PC-3 (cell line): ENCODE results near the gene CRABP2. TPM values are rescaled to one million over a fixed set of nuclear protein-coding genes. Genes with fewer than 3 reads are reported as not detected.
A peak's percentile ranks its signal among the peaks of the same experiment; 100 is the strongest.

ENCODE experiments used
- ATAC-seq: fragments of 200-7000 bp; cut with Tn5 transposase; 2 replicates; pipeline ENCODE4 v1.9.1; 2020; ENCODE audit warnings: mild to moderate bottlenecking, moderate library complexity
- BruUV-seq: library from RNA; stranded (reverse); fragments of 400-500 nt; replicated peaks from 2 replicates; lab custom pipeline; 2021; lab: Mats Ljungman, UMichigan
- CTCF ChIA-PET: fragments of 300-600 bp; sonication (Branson Sonifier 250); formaldehyde crosslinking; loops from one replicate; lab custom pipeline; 2022; ENCODE audit warnings: antibody characterized with exemption; lab: Charles Lee
- POLR2A ChIA-PET: fragments of 300-600 bp; sonication (Branson Sonifier 250); formaldehyde crosslinking; loops from one replicate; lab custom pipeline; 2022; ENCODE audit warnings: antibody characterized with exemption; ENCODE audit not compliant: unreplicated experiment; lab: Charles Lee
- DNase-seq: peaks from one replicate; pipeline ENCODE4 v3.0.0-alpha.2; 2015
- H2AFZ ChIP-seq: fragments of 300-600 bp; sonication (generic); 2 replicates; pipeline ENCODE4 v1.6.0; 2016; ENCODE audit warnings: antibody characterized with exemption, low read length
- H3F3A ChIP-seq: fragments of 300-600 bp; sonication (generic); one replicate; pipeline ENCODE4 v1.6.0; 2017; ENCODE audit warnings: antibody characterized with exemption, low read length, control low read depth, mild to moderate bottlenecking; ENCODE audit not compliant: unreplicated experiment
- H3K27ac ChIP-seq: fragments of 300-600 bp; sonication (generic); 2 replicates; pipeline ENCODE4 v1.5.1; 2016; ENCODE audit warnings: mild to moderate bottlenecking, low read length
- H3K27me3 ChIP-seq: fragments of 300-600 bp; sonication (generic); 2 replicates; pipeline ENCODE4 v1.6.1; 2016; ENCODE audit warnings: low read length, mixed read lengths
- H3K36me3 ChIP-seq: fragments of 300-600 bp; sonication (generic); 2 replicates; pipeline ENCODE4 v1.6.1; 2016; ENCODE audit warnings: low read depth, mixed run types, low read length, mixed read lengths
- H3K4me1 ChIP-seq: fragments of 300-600 bp; sonication (generic); 2 replicates; pipeline ENCODE4 v1.5.1; 2016; ENCODE audit warnings: low read length; ENCODE audit not compliant: insufficient read depth
- H3K4me2 ChIP-seq: fragments of 300-600 bp; sonication (generic); 2 replicates; pipeline ENCODE4 v1.6.0; 2016; ENCODE audit warnings: low read length
- H3K4me3 ChIP-seq: fragments of 300-600 bp; sonication (generic); 2 replicates; pipeline ENCODE4 v1.5.1; 2016; ENCODE audit warnings: mild to moderate bottlenecking, low read length, mixed read lengths
- H3K79me2 ChIP-seq: fragments of 300-600 bp; sonication (generic); 2 replicates; pipeline ENCODE4 v1.6.1; 2017; ENCODE audit warnings: low read length, mixed read lengths
- H3K9ac ChIP-seq: fragments of 300-600 bp; sonication (generic); 2 replicates; pipeline ENCODE4 v1.6.0; 2016; ENCODE audit warnings: mild to moderate bottlenecking, low read length
- H3K9me2 ChIP-seq: fragments of 300-600 bp; sonication (generic); replicated peaks from 2 replicates; pipeline ENCODE4 v1.6.1; 2016; ENCODE audit warnings: mixed run types, low read length, mixed read lengths
- H3K9me3 ChIP-seq: fragments of 300-600 bp; sonication (generic); 2 replicates; pipeline ENCODE4 v1.6.1; 2016; ENCODE audit warnings: low read length, mixed read lengths
- H4K20me1 ChIP-seq: fragments of 300-600 bp; sonication (generic); 2 replicates; pipeline ENCODE4 v1.6.1; 2016; ENCODE audit warnings: low read length, mixed read lengths
- CTCF ChIP-seq: fragments of 300-600 bp; sonication (generic); conservative IDR thresholded peaks from 2 replicates; pipeline ENCODE4 v1.5.1; 2017; ENCODE audit warnings: antibody characterized with exemption, low read depth, mild to moderate bottlenecking, low read length
- EZH2 ChIP-seq: fragments of 300-600 bp; sonication (generic); IDR thresholded peaks from one replicate; pipeline ENCODE4 v1.6.1; 2017; ENCODE audit warnings: antibody characterized with exemption, mild to moderate bottlenecking, low read length; ENCODE audit not compliant: unreplicated experiment
- EZH2phosphoT487 ChIP-seq: fragments of 300-600 bp; sonication (generic); IDR thresholded peaks from 2 replicates; pipeline ENCODE4 v1.6.1; 2018; ENCODE audit warnings: mild to moderate bottlenecking, antibody characterized with exemption, low read length, borderline replicate concordance
- intact Hi-C: fragments of 100-400 bp; cut with micrococcal nuclease; formaldehyde crosslinking; loops from 2 replicates; pipeline ENCODE4 v1.9.0; 2023
- total RNA-seq: library from RNA; depleted of rRNA; stranded (reverse); fragments of >200 nt; gene quantifications from 2 replicates; pipeline ENCODE4 v1.2.3, GENCODE V29; 2014

CRABP2 gene
- total RNA-seq, 1 experiment from 2014 or later = 120 TPM

GRCh38 chr1:156751451-156751756 lies 46.0 kb upstream of the CRABP2 start, which contains the start of gene HDGF:
HDGF (minus strand) TSS chr1:156751675; CDS start chr1:156751429, 246 bp downstream.
- ATAC-seq (no peak), DNase-seq (no peak)
- BruUV-seq = no TSS peak
- H3K36me3 ChIP-seq = peaks cover 5% of the 10 kb centered on the region; the same call in 1 of the 2 replicates
- H3K9me3 ChIP-seq = no peaks in the 10 kb centered on the region
- H4K20me1 ChIP-seq = 0 out of 2 replicates have a peak, but pooled peaks cover under 1% of the 10 kb centered on the region
- H3K4me1 ChIP-seq = peaks cover 46% of the 10 kb centered on the region
- intact Hi-C loops = loop anchor here (1.0 kb wide), 1 partner anchor 23 kb away; the partner anchor contains the start of genes ISG20L2 and METTL25B
- peak within 1 kb of the TSS; percentile 99 for H3K9ac ChIP-seq
- H3F3A ChIP-seq = peaks cover under 1% of the 10 kb centered on the region
- ChIA-PET CTCF (interaction anchor here (0.6 to 1.2 kb wide), 3 partner anchors 23 to 38 kb away, joined by 3 to 7 read pairs (median 5); partner anchors contain the start of genes ISG20L2 and METTL25B), POLR2A (interaction anchor here (0.5 to 1.2 kb wide), 5 partner anchors 10 to 549 kb away, joined by 4 to 12 read pairs (median 5); partner anchors contain the start of gene PRCC)
- peak within 1 kb of the TSS; percentile 86 for H3K4me3 ChIP-seq
- peak within 1 kb of the TSS; percentile 94 for H2AFZ ChIP-seq
- peaks cover 64% of the 10 kb centered on the region for H3K79me2 ChIP-seq
- peak within 1 kb of the TSS; percentile 96 for H3K4me2 ChIP-seq
- TF ChIP-seq EZH2 (no peak), CTCF (no peak), EZH2phosphoT487 (no peak)
- peak within 1 kb of the TSS; percentile 99 for H3K27ac ChIP-seq
- H3K27me3 ChIP-seq = no peaks in the 10 kb centered on the region
- H3K9me2 ChIP-seq = no peaks in the 10 kb centered on the region

GRCh38 chr1:156750711-156751450 lies 45.5 kb upstream of the CRABP2 start:
- POLR2A ChIA-PET = interaction anchor here (0.5 to 1.2 kb wide), 4 partner anchors 10 to 550 kb away, joined by 4 to 7 read pairs (median 5); partner anchors contain the start of gene PRCC
- Histone ChIP-seq H3K9me3 (no peaks in the 10 kb centered on the region), H3K4me1 (peaks cover 51% of the 10 kb centered on the region), H4K20me1 (0 out of 2 replicates have a peak, but pooled peaks cover 5% of the 10 kb centered on the region), H3K79me2 (peaks cover 70% of the 10 kb centered on the region), H3K27me3 (no peaks in the 10 kb centered on the region), H3K4me3 (peak overlapping the region; percentile 86), H3K9me2 (no peaks in the 10 kb centered on the region), H3F3A (peaks cover 6% of the 10 kb centered on the region), H2AFZ (peak overlapping the region; percentile 43), H3K36me3 (peaks cover 9% of the 10 kb centered on the region; the same call in 1 of the 2 replicates), H3K4me2 (peak overlapping the region; percentile 96), H3K9ac (peak overlapping the region; percentile 99), H3K27ac (peak overlapping the region; percentile 99)
- BruUV-seq = TSS peak; percentile 30
- intact Hi-C loops = loop anchor here (1.0 kb wide), 1 partner anchor 23 kb away; the partner anchor contains the start of genes ISG20L2 and METTL25B
- ATAC-seq = no peak; the same call in 1 of the 2 replicates
- no peak for TF ChIP-seq EZH2phosphoT487
- no peak for TF ChIP-seq CTCF
- no peak for TF ChIP-seq EZH2
- no peak for DNase-seq
- CTCF ChIA-PET = interaction anchor here (0.6 to 1.6 kb wide), 3 partner anchors 24 to 39 kb away, joined by 3 to 7 read pairs (median 5); no protein-coding TSS in a partner anchor
